H54 (cell line): ENCODE results near the gene PXDN.

Source experiments
- DNase-seq: peaks from one replicate; pipeline ENCODE4 v3.0.0; 2011; ENCODE audit warnings: low spot score, mixed read lengths; ENCODE audit not compliant: insufficient read length
- FAIRE-seq: peaks from 3 replicates; lab custom pipeline; 2011; peaks lifted over from hg19 to GRCh38; lab: Jason Lieb, UNC
- POLR2A ChIP-seq: IDR thresholded peaks from 2 replicates; pipeline ENCODE4 v1.6.1; 2011; ENCODE audit warnings: low read depth, mild to moderate bottlenecking, low read length

Gene PXDN

DNA sequence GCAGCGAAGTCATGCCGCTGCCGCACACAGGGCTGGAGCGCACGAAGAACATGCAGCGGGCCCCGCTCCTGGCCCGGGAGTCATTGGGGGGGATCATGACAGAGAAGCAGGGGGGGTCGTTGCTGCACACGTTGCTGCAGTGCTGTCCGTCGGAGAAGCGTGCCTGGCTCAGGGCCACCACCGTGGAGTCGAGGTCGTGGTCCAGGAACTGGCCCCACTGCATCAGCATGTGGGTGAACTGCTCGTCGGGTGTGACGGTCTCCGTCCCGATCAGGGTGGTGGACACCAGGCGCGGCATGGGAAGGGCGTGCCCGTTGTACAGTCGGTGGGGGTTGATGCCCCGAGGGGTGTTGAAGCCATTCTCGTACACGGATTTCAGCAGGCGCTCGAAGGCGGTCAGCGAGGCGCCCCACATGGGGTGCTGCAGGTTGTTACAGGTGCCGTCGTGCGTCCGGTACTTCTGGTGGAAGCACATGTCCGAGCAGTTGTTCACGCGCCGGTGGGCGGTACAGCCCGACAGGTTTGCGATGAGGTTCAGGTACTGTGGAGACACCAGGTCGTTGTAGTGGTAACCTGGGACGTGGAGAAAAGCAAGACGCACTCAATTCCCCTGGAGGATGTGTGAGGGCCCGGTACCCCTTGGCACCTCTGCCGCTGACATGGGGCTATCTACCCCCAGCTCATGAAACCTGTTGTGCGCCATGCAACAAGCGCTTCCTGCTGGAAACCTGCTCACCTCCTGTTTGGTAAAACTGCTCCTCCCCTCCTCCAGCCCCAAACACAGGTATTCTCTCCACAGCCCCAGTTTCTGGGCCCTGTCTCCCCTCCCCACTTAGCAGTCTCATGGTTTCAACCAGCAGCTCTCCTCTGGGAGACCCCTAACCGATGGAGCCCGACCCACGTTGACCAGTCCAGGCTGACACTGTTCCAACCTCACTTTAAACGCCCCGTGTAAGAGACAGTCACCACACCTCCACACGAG, 94.9 kb downstream of the PXDN start:
- TF ChIP-seq POLR2A: no peak
- no peak for DNase-seq
- FAIRE-seq: no peak

DNA sequence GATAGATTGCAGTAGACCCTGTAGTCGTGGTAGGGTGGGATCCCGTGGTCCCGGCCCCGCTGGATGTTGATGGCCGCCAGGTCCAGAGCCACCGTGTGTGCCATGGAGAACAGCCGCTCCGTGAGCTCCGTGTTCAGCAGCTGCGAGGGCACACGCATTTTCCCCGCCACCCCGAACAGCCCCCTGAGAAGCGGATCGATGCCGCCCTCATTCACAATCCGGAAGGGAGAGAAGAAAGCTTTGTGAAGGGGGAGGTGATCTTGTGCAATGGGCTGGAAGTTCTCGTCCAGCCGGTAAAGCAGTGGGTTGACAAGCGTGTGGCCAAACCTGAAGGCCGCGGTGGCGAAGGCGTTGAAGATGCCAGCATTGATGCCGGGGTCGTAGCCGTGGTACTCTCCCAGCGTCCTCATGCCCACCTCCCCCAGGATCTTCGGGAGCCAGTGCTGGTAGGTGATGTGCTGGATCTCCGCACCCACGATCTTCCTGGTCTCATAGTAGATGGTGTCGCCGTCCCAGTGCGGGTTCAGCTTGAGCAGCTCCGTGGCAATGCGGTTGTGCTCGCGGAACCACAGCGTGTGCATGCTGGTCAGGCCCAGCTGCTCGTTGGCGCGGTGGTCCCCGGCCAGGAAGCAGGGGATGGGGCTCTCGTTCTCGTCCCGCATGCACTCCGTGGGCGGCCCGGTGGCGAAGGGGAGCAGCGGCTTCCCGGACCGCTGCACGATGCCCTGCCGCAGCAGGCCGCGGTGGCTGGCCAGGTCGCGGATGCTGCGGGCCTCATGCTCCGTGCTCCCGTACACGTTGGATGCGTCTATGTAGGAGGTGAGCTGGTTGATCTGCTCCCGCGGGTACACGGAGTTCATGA, 95.8 kb downstream of the PXDN start:
- DNase-seq: no peak
- no peak for TF ChIP-seq POLR2A
- no peak for FAIRE-seq

DNA sequence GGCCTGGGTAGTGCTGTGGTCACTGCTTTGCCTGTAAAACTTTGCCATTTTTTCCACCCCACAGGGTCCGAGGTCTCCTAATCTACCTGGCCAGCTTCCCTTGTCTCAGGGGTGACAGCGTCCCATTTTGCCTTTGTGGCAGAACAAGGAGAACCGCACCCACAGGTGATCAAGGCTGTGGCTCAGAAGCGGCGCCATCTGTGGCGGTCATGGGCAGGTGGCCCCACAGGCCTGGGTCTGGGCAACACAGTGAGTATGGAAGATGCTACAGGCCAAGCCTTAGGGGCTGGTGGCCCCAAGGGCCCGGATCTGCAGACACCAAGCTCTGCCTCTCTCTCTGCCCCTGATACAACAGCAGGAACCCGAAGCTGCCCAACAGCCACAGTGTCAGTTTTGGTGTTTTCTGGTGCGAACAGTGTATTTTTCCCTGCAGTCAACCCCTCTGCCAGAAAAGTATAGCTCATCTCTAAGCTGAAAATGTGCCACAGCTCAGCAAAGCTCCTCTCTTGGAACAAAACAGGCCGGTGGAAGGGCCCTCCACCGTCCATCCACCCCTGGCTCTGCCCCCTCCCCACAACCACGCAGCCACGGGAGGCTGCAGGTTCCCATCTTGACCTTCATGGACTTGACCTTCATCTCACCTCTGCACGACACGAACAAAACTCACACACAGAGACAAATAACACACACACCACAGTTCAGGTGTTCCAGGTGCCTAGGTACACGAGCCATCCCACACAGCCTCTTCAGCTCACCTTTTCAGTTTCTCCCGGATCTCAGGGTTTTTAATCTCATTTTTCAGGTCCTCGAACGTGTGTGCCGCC, 96.7 kb downstream of the PXDN start:
- no peak for FAIRE-seq
- TF ChIP-seq POLR2A: no peak
- DNase-seq: no peak

DNA sequence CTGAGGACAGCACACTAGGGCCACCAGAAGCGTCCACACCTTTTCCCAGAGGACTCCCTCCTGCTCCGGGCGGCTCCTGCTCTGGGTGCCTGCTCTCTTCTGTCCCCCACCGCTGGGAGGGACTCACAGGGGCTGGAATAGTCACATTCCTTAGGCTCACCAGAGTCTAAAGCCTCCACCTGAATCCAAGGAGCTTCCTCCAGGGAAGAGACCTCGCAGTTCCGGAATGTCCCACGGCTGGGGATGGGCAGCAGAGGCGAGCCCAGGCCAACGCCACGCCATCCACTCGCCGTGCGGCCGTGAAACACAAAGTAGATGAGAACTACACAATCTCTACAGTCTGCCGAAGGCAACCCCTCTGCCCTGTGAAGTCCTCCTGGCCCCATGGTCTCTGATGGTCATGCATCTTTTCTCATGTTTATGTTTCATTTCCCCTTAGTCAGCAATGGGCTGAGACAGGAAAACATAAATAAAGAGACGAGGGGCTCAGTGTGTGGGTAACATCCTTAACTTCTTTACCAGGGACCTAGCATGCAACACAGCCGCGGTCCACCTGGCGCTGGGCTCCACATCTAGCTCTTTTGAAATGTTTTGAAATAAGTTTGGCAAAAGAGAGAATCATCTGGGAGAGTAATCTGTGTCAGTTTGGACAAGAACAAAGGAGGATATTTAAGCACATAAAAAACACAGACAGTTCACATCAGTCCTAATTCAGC, 98.4 kb downstream of the PXDN start:
- FAIRE-seq (no peak), DNase-seq (no peak)
- TF ChIP-seq POLR2A: no peak

DNA sequence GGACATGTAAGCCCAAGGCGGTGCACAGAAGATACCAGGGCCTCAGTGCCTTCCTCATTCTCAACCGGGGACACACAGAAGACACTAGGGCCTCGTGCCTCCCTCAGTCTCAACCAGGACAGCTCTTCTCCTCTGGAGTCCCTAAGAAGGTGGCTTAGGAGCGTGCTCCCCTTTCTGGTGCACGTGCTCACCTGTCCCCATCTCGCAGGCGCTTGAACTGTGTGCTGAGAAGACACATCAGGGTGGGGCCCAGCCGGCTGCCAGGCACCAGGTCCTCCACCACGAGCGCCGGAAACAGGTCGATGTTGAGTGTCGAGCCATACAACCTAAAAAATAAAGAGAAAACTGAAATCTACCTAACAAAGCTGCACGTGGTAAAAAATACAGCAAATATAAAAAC, 99.9 kb downstream of the PXDN start:
- no peak for FAIRE-seq
- TF ChIP-seq POLR2A: no peak
- DNase-seq: no peak

DNA sequence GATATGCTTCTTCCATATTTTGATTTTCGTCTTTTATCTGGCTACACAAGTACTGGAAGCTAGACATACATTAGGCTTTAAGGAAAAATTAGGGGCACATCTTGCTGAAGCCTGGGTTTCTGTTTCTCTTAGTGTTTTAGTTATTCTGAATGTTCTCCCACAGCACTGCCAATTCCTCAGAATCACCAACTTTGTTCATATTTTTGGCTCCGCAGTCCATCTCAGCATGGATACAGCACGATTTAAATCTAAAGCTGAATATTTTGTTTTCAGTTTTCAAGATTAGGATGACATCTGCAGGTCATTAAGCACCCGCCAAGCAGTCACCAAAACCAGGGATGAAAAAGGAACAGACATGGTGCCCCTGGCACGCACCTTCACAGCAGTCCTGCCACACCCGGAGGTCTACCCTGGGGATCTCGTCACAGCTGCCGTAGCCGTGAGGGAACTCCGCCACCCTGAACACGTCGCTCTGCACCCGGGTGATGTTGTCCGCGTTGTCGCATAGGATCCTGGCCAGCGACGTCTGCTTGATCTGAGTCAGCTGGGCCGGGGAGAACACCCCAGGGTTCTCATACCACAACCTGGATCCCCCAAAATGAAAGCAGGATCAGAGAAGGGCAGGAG, 101.2 kb downstream of the PXDN start:
- no peak for DNase-seq
- TF ChIP-seq POLR2A: no peak
- no peak for FAIRE-seq

DNA sequence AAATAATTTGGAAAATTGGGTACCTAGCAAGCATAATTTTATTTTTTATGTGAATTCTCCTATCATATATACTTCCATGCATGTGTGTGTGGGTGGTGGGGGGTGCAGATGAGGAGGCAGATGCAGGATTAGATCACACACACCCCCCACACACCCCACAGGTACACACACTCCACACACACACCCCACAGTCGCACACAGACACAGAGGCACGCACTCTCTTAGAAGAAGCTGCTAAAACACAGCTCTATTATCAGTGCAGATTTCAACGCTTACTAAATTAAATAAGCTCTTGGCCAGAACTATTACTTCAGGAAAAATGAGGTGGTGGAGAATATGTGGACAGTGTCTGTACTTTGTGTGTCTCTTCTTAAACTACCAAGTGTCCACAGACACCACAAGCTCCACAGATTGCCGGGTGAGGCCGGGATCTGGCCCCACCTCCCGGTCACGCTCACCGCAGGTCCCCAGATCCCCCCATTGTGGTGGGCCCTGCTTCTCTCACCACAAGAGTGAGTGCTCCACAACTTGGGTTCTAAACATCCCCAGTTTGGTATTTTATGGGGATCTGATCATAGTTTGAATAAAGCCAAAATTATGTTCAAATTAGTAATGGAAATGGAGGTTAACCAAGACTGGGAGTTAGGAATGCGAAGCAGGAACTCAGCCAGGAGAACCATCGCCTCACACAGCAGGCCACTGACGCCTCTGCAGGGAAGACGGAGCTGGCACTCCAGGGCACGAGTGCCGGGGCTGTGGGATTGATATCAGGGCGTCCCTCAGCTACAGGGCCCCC, 102.1 kb downstream of the PXDN start:
- TF ChIP-seq POLR2A: no peak
- FAIRE-seq: no peak
- no peak for DNase-seq

DNA sequence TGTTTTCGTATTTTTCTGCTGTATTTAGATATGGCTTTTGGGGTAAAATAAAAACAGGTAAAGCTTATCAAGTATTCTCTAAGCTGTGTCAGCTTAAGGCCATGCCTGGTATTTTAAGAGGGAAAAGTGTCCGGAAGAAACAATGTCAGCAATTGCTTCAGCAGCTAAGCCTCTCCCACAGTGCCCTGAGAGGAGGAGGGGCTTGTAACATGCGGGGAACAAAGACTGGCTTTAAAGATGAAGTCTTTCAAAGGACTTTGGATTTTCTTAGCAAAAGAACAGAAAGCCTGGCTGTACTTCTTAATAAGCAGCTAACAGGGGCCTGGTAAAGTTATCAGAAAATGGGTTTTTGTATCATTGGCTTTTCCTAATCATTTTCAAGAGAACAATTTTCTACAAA, 102.8 kb downstream of the PXDN start:
- no peak for DNase-seq
- no peak for TF ChIP-seq POLR2A
- no peak for FAIRE-seq

DNA sequence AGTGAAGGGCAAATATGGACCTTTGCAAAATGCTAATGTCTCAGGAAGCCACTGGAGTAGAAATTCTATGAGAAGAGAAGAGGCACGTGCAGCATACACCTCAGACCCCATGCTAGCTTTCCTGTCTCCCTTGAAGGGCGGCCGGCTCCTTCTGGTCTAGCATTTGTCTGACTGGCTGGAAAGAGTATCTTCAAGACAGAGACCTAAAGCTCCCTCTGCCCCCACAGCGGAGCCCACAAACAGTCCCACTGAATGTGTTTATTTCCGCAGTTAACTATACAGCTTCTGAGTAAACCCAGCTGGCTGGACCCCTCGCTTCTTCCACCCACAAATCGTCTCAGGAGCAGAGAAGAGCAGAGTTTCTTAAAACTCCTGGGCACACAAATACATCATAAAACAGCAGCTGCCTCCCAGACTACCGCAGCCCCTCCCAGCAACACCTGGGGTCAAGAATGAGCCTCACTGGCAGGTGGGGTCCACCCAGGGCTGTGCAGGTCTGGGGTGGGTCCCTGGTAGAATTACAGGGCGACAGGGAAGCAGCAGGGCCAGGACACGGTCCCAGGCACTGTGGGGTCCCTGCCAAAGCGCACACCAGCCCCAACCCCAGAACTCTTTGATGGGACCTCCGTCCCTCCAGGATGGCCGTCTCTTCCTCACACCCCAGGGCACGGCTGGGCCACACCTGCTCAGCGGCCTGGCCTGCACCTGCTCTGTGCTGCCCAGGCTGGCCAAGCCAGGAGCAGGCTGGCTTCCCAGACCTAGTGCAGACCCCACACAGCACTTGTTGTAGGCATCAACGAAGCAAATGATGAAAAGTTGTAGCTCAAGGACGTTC, 103.8 kb downstream of the PXDN start:
- DNase-seq: no peak
- TF ChIP-seq POLR2A: no peak
- no peak for FAIRE-seq

DNA sequence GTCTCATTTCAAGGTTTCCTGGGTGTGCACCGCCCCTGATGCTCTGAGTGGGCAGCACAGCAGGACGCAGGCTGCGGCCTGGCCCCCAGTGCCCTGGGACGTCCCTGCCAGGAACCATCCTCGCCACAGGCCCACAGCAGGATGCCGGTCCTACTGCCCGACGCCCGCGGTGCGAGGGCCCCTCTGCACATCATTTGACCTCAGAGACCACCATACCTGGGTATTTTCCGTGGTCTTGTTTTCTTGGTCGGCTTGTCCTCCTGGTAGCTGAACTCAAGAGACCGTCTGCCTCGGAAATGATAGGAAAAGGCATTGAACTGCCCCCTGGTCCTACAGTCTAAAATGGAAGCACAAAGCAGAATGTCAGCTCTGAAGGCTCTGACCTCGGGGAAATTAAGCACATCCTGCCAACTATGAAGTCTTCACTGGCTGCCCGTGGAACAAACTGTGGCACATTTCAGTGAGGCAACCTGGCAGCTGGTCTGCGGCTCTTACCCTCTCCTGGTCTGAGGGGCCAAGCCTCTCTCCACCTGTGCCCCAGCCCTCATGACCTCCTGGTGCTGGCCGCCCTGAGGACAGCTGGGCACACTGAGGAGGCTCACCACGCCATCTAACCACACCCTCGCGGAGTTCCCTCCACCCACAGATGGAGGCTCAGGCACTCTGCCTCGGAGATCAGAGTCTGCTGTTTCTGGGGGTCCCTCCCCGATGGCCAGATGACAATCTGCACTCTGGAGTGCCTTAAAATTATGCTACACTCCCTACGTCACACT, 105.0 kb downstream of the PXDN start:
- FAIRE-seq (no peak), DNase-seq (no peak)

More for the DNA sequence above, 105.0 kb downstream of the PXDN start:
- TF ChIP-seq POLR2A: no peak
